Measurements from ENCODE around the gene P2RX7.

The P2RX7 gene

GRCh38 chr12:121132601-121133481, at the start of gene P2RX7:
TSS of gene P2RX7 (plus strand) at chr12:121132876. CDS start at chr12:121132971, 95 bp downstream.
- peak; percentile 40 for DNase-seq

- no peak for DNase-seq
These were observed 48.4 kb upstream of the P2RX7 start for GRCh38 chr12:121084229-121084628.

- DNase-seq, result no peak
These were observed 47.6 kb upstream of the P2RX7 start for GRCh38 chr12:121085069-121085468.

GRCh38 chr12:121085506-121086353, 46.9 kb upstream of the P2RX7 start:
- no peak for DNase-seq

GRCh38 chr12:121086781-121087295, 45.8 kb upstream of the P2RX7 start:
- DNase-seq, result no peak

- no peak for DNase-seq
These were observed 45.0 kb upstream of the P2RX7 start for GRCh38 chr12:121087467-121088194.

- DNase-seq, result no peak
These were observed 44.5 kb upstream of the P2RX7 start for GRCh38 chr12:121088195-121088585.

- no peak for DNase-seq
These were observed 43.5 kb upstream of the P2RX7 start for GRCh38 chr12:121089031-121089812.

GRCh38 chr12:121089813-121090430, 42.8 kb upstream of the P2RX7 start:
- DNase-seq, result no peak

GRCh38 chr12:121090586-121091514, 41.8 kb upstream of the P2RX7 start:
- no peak for DNase-seq

- DNase-seq, result no peak
These were observed 40.6 kb upstream of the P2RX7 start for GRCh38 chr12:121092034-121092433.

GRCh38 chr12:121093487-121093891, 39.2 kb upstream of the P2RX7 start:
- no peak for DNase-seq

GRCh38 chr12:121095544-121096198, 37.0 kb upstream of the P2RX7 start:
- peak; percentile 47 for DNase-seq

- no peak for DNase-seq
These were observed 36.4 kb upstream of the P2RX7 start for GRCh38 chr12:121096199-121096798.

GRCh38 chr12:121099779-121100178, 32.9 kb upstream of the P2RX7 start:
- DNase-seq, result no peak

- no peak for DNase-seq
These were observed 30.4 kb upstream of the P2RX7 start for GRCh38 chr12:121102307-121102706.

- DNase-seq, result no peak
These were observed 25.0 kb upstream of the P2RX7 start for GRCh38 chr12:121107681-121108080.

- no peak for DNase-seq
These were observed 24.2 kb upstream of the P2RX7 start for GRCh38 chr12:121108492-121108891.

GRCh38 chr12:121110211-121110940, 22.3 kb upstream of the P2RX7 start:
- DNase-seq, result peak; percentile 70
